ENCODE data around the gene NIPAL4. TPM values are rescaled to one million over a fixed set of nuclear protein-coding genes. Genes with fewer than 3 reads are reported as not detected.

Gene NIPAL4
- total RNA-seq, 1 experiment from 2014 or later: not detected

DNA sequence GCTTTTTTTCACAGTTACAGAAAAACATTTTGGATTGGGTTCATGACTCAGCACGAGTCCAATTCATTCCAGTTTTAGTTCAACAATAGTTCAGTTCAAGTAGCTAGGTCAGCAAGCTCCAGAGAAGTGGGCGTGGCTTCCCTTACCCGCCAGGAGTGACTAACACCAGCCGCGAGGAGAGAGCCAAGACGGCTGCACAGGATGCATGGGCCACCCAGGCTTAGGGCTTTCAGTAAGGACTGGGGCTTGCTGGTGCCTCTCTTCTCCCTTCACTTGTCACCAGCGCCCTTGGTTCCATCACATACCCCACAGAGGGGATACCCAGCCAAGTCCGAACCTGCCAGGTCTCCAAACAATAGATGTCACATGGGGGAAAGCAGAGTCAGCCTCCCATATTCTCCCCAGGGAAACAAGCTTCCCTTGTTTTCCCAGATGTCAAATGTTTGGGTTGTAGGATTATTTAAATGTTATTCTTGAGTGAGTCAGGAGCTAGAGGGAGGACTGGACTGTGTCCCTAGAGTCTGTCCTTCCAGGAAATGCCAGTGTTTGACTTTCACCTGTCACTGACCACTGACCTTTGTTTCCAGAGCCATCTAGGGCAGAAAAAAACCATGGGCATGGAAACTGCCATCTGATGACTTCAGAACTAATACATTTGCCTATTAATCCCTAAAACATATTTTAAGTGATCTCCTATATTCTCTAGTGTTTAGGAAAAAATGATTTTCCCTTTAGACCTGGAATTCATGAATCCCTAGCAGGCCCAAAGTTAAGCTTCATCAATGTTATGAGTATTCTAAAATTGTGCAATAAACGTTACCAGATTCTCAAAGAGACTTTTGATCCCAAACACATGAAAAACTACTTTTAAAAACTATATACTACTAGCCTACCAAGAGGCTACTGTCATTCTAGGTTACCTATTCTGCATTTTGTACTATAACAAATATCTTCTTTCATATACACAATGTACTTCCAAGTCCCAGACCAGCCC lies 51.9 kb downstream of the NIPAL4 start:
- Histone ChIP-seq H3K4me1 (ENCODE audit: insufficient read depth, low read length, poor library complexity, severe bottlenecking) (no peaks in the 10 kb centered on the region), H3K36me3 (ENCODE audit: insufficient read depth, low read length, poor library complexity, severe bottlenecking) (no peaks in the 10 kb centered on the region), H3K27me3 (replicated peaks; ENCODE audit: insufficient read depth, low read depth, low read length, poor library complexity) (no peaks in the 10 kb centered on the region), H3K4me3 (ENCODE audit: low read depth, low read length, poor library complexity, severe bottlenecking) (no peak overlapping the region), H3K27ac (ENCODE audit: low read depth, low read length, poor library complexity, severe bottlenecking) (no peak overlapping the region), H3K9me3 (ENCODE audit: low read depth, low read length, poor library complexity, severe bottlenecking) (no peaks in the 10 kb centered on the region)
- intact Hi-C loops (cut with micrococcal nuclease; ENCODE audit: unreplicated experiment): no loop called here
- no TSS peak for BruUV-seq (replicated peaks)
- no peak for TF ChIP-seq EZH2 (IDR thresholded peaks at IDR 0.05; ENCODE audit: borderline replicate concordance, low read depth, low read length, poor library complexity, severe bottlenecking)
- TF ChIP-seq CTCF (conservative IDR thresholded peaks at IDR 0.05; ENCODE audit: low read depth, low read length): no peak
- CTCF ChIA-PET: interaction anchor here (0.5 kb wide), 1 partner anchor 260 kb away, joined by 3 read pairs; no protein-coding TSS in a partner anchor
- POLR2A ChIA-PET (ENCODE audit: low non-redundant PET): no interaction called here
- peak; percentile 78 for DNase-seq (ENCODE audit: low spot score)

- H3K4me1 ChIP-seq (ENCODE audit: insufficient read depth, low read length, poor library complexity, severe bottlenecking): no peaks in the 10 kb centered on the region
- H3K27ac ChIP-seq (ENCODE audit: low read depth, low read length, poor library complexity, severe bottlenecking): no peak overlapping the region
- intact Hi-C loops (cut with micrococcal nuclease; ENCODE audit: unreplicated experiment): no loop called here
- CTCF ChIA-PET: no interaction called here
- no TSS peak for BruUV-seq (replicated peaks)
- DNase-seq (ENCODE audit: low spot score): no peak
- H3K27me3 ChIP-seq (replicated peaks; ENCODE audit: insufficient read depth, low read depth, low read length, poor library complexity): no peaks in the 10 kb centered on the region
- no peaks in the 10 kb centered on the region for H3K9me3 ChIP-seq (ENCODE audit: low read depth, low read length, poor library complexity, severe bottlenecking)
- POLR2A ChIA-PET (ENCODE audit: low non-redundant PET): no interaction called here
- H3K4me3 ChIP-seq (ENCODE audit: low read depth, low read length, poor library complexity, severe bottlenecking): no peak overlapping the region
- TF ChIP-seq EZH2 (IDR thresholded peaks at IDR 0.05; ENCODE audit: borderline replicate concordance, low read depth, low read length, poor library complexity, severe bottlenecking): no peak
- no peak for TF ChIP-seq CTCF (conservative IDR thresholded peaks at IDR 0.05; ENCODE audit: low read depth, low read length)
- H3K36me3 ChIP-seq (ENCODE audit: insufficient read depth, low read length, poor library complexity, severe bottlenecking): no peaks in the 10 kb centered on the region
These were observed 53.2 kb downstream of the NIPAL4 start for GRCh38 chr5:157513182-157513581.

- H3K4me3 ChIP-seq (ENCODE audit: low read depth, low read length, poor library complexity, severe bottlenecking): no peak overlapping the region
- intact Hi-C loops (cut with micrococcal nuclease; ENCODE audit: unreplicated experiment): no loop called here
- POLR2A ChIA-PET (ENCODE audit: low non-redundant PET): no interaction called here
- DNase-seq (ENCODE audit: low spot score): no peak
- H3K9me3 ChIP-seq (ENCODE audit: low read depth, low read length, poor library complexity, severe bottlenecking): no peaks in the 10 kb centered on the region
- no peaks in the 10 kb centered on the region for H3K36me3 ChIP-seq (ENCODE audit: insufficient read depth, low read length, poor library complexity, severe bottlenecking)
- TF ChIP-seq EZH2 (IDR thresholded peaks at IDR 0.05; ENCODE audit: borderline replicate concordance, low read depth, low read length, poor library complexity, severe bottlenecking) (no peak), CTCF (conservative IDR thresholded peaks at IDR 0.05; ENCODE audit: low read depth, low read length) (no peak)
- H3K4me1 ChIP-seq (ENCODE audit: insufficient read depth, low read length, poor library complexity, severe bottlenecking): no peaks in the 10 kb centered on the region
- no peak overlapping the region for H3K27ac ChIP-seq (ENCODE audit: low read depth, low read length, poor library complexity, severe bottlenecking)
- CTCF ChIA-PET: no interaction called here
- no peaks in the 10 kb centered on the region for H3K27me3 ChIP-seq (replicated peaks; ENCODE audit: insufficient read depth, low read depth, low read length, poor library complexity)
- no TSS peak for BruUV-seq (replicated peaks)
These were observed 55.0 kb downstream of the NIPAL4 start for GRCh38 chr5:157514974-157515373.

Measured in A673 (cell line).